Neural cell (in vitro differentiated cells): ENCODE data around the gene SETBP1. TPM values are rescaled to one million over a fixed set of nuclear protein-coding genes. Genes with fewer than 3 reads are reported as not detected.

ENCODE experiments used
- H2AFZ ChIP-seq: fragments of 200-600, 300-800 bp; sonication (generic), shearing (Covaris generic); 2 replicates; pipeline ENCODE4 v1.6.0; 2014; ENCODE audit warnings: low read depth, mild to moderate bottlenecking, antibody characterized with exemption, low read length, moderate library complexity
- H3F3A ChIP-seq: fragments of 200-600 bp; shearing (Covaris generic); 2 replicates; pipeline ENCODE4 v1.6.1; 2016; ENCODE audit warnings: mild to moderate bottlenecking, moderate library complexity, mixed read lengths, antibody characterized with exemption, low read length; ENCODE audit not compliant: insufficient read depth, poor library complexity, severe bottlenecking
- H3K27ac ChIP-seq: fragments of 200-600, 300-800 bp; sonication (generic), shearing (Covaris generic); 2 replicates; pipeline ENCODE4 v1.5.1; 2014; ENCODE audit warnings: mild to moderate bottlenecking, low read length, moderate library complexity
- H3K27me3 ChIP-seq: fragments of 300-800, 200-600 bp; sonication (generic), shearing (Covaris generic); 2 replicates; pipeline ENCODE4 v1.6.0; 2014; ENCODE audit warnings: mild to moderate bottlenecking, low read depth, low read length, moderate library complexity; ENCODE audit not compliant: insufficient read depth
- H3K36me3 ChIP-seq: fragments of 300-800, 200-600 bp; sonication (generic), shearing (Covaris generic); 2 replicates; pipeline ENCODE4 v1.5.1; 2014; ENCODE audit warnings: mild to moderate bottlenecking, antibody characterized with exemption, low read length, moderate library complexity; ENCODE audit not compliant: insufficient read depth
- H3K4me2 ChIP-seq: fragments of 300-800, 200-600 bp; sonication (generic), shearing (Covaris generic); 2 replicates; pipeline ENCODE4 v1.6.0; 2014; ENCODE audit warnings: mild to moderate bottlenecking, low read length
- H3K4me3 ChIP-seq: fragments of 300-800, 200-600 bp; sonication (generic), shearing (Covaris generic); 2 replicates; pipeline ENCODE4 v1.5.1; 2014; ENCODE audit warnings: mild to moderate bottlenecking, low read length, moderate library complexity
- H3K79me2 ChIP-seq: fragments of 200-600 bp; shearing (Covaris generic); replicated peaks from 2 replicates; pipeline ENCODE4 v1.6.0; 2014; ENCODE audit warnings: mild to moderate bottlenecking, low read length, moderate library complexity; ENCODE audit not compliant: insufficient read depth
- H3K9ac ChIP-seq: fragments of 300-800, 200-600 bp; sonication (generic), shearing (Covaris generic); 2 replicates; pipeline ENCODE4 v1.6.1; 2016; ENCODE audit warnings: mild to moderate bottlenecking, low read length, mixed read lengths
- H3K9me2 ChIP-seq: fragments of 200-600 bp; shearing (Covaris generic); 2 replicates; pipeline ENCODE4 v1.6.1; 2016; ENCODE audit warnings: mild to moderate bottlenecking, low read length, mixed read lengths; ENCODE audit not compliant: insufficient read depth
- H3K9me3 ChIP-seq: fragments of 200-600, 300-800 bp; sonication (generic), shearing (Covaris generic); 2 replicates; pipeline ENCODE4 v1.6.1; 2016; ENCODE audit warnings: mild to moderate bottlenecking, mixed run types, low read length, moderate library complexity, mixed read lengths
- H4K20me1 ChIP-seq: fragments of 200-600 bp; shearing (Covaris generic); 2 replicates; pipeline ENCODE4 v1.6.1; 2016; ENCODE audit warnings: mild to moderate bottlenecking, mixed run types; ENCODE audit not compliant: insufficient read depth
- CTCF ChIP-seq: fragments of 450-650 bp; IDR thresholded peaks from 2 replicates; pipeline ENCODE4 v1.5.1; 2014; ENCODE audit warnings: antibody characterized with exemption, mild to moderate bottlenecking, moderate library complexity; ENCODE audit not compliant: poor library complexity, severe bottlenecking
- EP300 ChIP-seq: fragments of 450-650 bp; conservative IDR thresholded peaks from 2 replicates; pipeline ENCODE4 v1.6.1; 2014; ENCODE audit warnings: antibody characterized with exemption, mild to moderate bottlenecking, moderate library complexity; ENCODE audit not compliant: poor library complexity, severe bottlenecking
- EZH2 ChIP-seq: fragments of 200-600, 300-800 bp; shearing (Covaris generic), sonication (generic); IDR thresholded peaks from 2 replicates; pipeline ENCODE4 v1.6.1; 2014; ENCODE audit warnings: antibody characterized with exemption, low read length, borderline replicate concordance, mild to moderate bottlenecking; ENCODE audit not compliant: insufficient read depth, poor library complexity, severe bottlenecking
- MXI1 ChIP-seq: fragments of 450-650 bp; conservative IDR thresholded peaks from 2 replicates; pipeline ENCODE4 v1.6.1; 2014; ENCODE audit warnings: antibody characterized with exemption, mild to moderate bottlenecking; ENCODE audit not compliant: poor library complexity, severe bottlenecking
- POLR2AphosphoS5 ChIP-seq: IDR thresholded peaks from 2 replicates; pipeline ENCODE4 v1.6.1; 2012
- RAD21 ChIP-seq: fragments of 450-650 bp; conservative IDR thresholded peaks from 2 replicates; pipeline ENCODE4 v1.6.1; 2014; ENCODE audit warnings: antibody characterized with exemption, mild to moderate bottlenecking, moderate library complexity
- REST ChIP-seq: IDR thresholded peaks from 2 replicates; pipeline ENCODE4 v1.6.1; 2012; ENCODE audit warnings: borderline replicate concordance
- SMC3 ChIP-seq: fragments of 450-650 bp; conservative IDR thresholded peaks from 2 replicates; pipeline ENCODE4 v1.6.1; 2014; ENCODE audit warnings: antibody characterized with exemption, mild to moderate bottlenecking, moderate library complexity; ENCODE audit not compliant: poor library complexity
- TAF1 ChIP-seq: IDR thresholded peaks from 2 replicates; pipeline ENCODE4 v1.6.1; 2012; ENCODE audit warnings: low read depth
- polyA plus RNA-seq: library from polyadenylated mRNA; depleted of rRNA; stranded (reverse); fragments of >200 nt; gene quantifications from 2 replicates; pipeline ENCODE4 v1.2.3, GENCODE V29; 2014

Gene SETBP1
- polyA plus RNA-seq, 1 donor from 2014 or later = 13.7 TPM

GRCh38 chr18:44672506-44672905, 8.2 kb upstream of the SETBP1 start:
- H4K20me1 ChIP-seq = no peaks in the 10 kb centered on the region
- no peaks in the 10 kb centered on the region for H3K9me3 ChIP-seq
- H3K36me3 ChIP-seq = no peaks in the 10 kb centered on the region
- H2AFZ ChIP-seq = no peak overlapping the region
- no peaks in the 10 kb centered on the region for H3K27me3 ChIP-seq
- no peak for TF ChIP-seq SMC3
- TF ChIP-seq EZH2 = no peak
- TF ChIP-seq MXI1 = no peak
- no peak for TF ChIP-seq TAF1
- TF ChIP-seq REST = no peak
- no peak for TF ChIP-seq RAD21
- TF ChIP-seq EP300 = no peak
- no peak for TF ChIP-seq CTCF
- TF ChIP-seq POLR2AphosphoS5 = no peak
- no peaks in the 10 kb centered on the region for H3F3A ChIP-seq
- no peaks in the 10 kb centered on the region for H3K9me2 ChIP-seq
- H3K27ac ChIP-seq = no peak overlapping the region
- H3K9ac ChIP-seq = no peak overlapping the region
- no peak overlapping the region for H3K4me2 ChIP-seq
- H3K4me3 ChIP-seq = no peak overlapping the region
- H3K79me2 ChIP-seq = no peaks in the 10 kb centered on the region

GRCh38 chr18:44673256-44673880, 7.3 kb upstream of the SETBP1 start:
- no peaks in the 10 kb centered on the region for H3K9me3 ChIP-seq
- H3K36me3 ChIP-seq = no peaks in the 10 kb centered on the region
- no peaks in the 10 kb centered on the region for H3F3A ChIP-seq
- no peaks in the 10 kb centered on the region for H3K9me2 ChIP-seq
- no peaks in the 10 kb centered on the region for H4K20me1 ChIP-seq
- H3K9ac ChIP-seq = no peak overlapping the region
- no peaks in the 10 kb centered on the region for H3K79me2 ChIP-seq
- H2AFZ ChIP-seq = no peak overlapping the region
- H3K27me3 ChIP-seq = no peaks in the 10 kb centered on the region
- no peak overlapping the region for H3K4me3 ChIP-seq
- H3K4me2 ChIP-seq = no peak overlapping the region
- TF ChIP-seq TAF1 (no peak), REST (peak; percentile 83)
- no peak overlapping the region for H3K27ac ChIP-seq
